HG02642 (cell line): ENCODE results near the gene MELK.
A peak's percentile ranks its signal among the peaks of the same experiment; 100 is the strongest.

ENCODE experiments used
- ATAC-seq: cut with Tn5 transposase; IDR thresholded peaks from one replicate; pipeline ENCODE4 v1.9.1; 2021; ENCODE audit warnings: mild to moderate bottlenecking; ENCODE audit not compliant: unreplicated experiment, poor library complexity

Gene MELK

DNA sequence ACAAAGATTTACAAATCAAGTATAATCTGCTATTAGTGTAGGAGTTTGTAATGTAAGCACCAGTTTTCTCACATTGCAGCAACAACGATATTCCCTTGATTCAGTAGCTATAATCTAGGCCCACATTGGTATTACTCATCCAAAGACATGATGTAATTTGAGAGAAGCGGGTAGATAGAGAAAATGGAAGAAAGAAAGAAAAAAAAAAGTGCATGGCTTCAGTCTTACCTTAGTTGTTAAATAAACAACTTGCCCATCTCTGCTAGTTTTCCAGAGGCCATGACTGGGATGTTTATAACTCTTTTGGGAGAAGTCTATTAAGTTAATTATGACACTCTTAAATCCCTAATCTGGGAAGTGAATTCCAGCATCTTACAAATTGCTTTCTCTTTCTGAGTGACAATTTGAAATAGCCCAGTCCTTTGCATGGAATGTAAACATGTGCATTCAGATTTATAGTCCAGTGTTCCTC is 2.8 kb downstream of the MELK start:
- ATAC-seq = no peak

DNA sequence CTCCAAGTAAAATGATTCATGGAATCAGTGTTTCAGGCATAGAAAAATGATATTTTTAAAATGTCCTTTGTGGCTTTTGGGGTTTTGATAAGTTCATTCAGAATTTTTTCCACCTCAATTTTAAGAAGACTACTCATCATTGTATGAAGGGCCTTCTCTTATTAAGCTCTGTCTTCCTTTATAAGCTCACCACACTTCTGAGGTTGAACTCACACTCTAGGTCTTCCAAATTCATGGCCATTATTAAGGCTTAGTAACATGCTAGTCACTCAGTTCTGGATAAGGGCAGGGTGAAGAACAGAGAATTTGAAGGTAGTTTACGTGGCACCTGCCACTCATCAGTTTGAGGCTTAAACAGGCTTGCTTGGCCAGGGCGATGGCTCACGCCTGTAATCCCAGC is 4.2 kb downstream of the MELK start:
- ATAC-seq = no peak

DNA sequence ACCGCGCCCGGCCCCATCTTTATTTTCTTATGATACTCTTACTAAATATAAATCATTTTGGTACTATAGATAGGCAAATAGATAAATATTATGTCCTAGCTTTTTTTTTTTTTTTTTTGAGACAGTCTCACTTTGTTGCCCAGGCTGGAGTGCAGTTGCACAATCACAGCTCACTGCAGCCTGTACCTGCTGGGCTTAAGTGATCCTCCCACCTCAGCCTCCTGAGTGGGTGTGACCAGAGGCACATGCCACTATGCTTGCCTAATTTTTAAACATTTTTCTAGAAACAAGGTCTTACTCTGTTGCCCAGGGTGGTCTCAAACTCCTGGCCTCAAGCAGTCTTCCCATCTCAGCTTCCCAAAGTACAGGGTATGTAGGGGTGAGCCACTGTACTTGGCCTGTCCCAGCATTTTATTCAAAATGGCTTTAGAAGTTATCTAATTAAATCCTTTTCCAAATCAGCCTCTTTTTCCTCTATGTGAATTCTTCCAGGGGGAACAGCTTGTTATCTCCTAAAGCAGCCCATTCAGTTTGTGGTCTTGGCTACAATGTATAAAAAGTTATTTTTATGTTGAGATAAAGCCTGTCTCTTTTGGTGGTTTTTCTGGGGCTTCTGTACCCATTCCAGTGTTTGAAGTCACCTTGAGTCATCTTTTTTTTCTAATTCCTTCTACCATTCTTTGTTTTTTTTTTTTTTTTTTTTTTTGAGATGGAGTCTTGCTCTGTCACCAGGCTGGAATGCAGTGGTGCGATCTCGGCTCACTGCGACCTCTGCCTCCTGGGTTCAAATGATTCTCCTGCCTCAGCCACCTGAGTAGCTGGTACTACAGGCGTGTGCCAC is 12.1 kb downstream of the MELK start:
- no peak for ATAC-seq

DNA sequence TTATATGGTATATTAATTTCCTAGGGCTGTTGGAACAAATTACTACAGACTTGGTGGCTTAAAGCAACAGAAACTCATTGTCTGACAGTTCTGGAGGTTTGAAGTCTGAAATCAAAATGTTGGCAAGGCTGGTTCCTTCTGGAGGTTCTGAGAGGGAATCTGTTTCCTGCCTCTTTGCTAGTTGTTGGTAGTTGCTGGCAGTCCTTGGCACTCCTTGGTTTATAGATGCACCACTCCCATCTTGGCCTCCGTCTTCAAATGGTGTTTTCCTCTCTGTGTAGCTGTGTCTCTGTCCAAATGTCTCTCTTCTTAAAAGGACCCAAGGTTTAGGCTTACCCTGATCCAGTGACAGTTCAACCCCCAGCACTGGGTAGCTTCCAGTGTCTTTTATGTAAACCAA is 17.5 kb downstream of the MELK start:
- no peak for ATAC-seq

DNA sequence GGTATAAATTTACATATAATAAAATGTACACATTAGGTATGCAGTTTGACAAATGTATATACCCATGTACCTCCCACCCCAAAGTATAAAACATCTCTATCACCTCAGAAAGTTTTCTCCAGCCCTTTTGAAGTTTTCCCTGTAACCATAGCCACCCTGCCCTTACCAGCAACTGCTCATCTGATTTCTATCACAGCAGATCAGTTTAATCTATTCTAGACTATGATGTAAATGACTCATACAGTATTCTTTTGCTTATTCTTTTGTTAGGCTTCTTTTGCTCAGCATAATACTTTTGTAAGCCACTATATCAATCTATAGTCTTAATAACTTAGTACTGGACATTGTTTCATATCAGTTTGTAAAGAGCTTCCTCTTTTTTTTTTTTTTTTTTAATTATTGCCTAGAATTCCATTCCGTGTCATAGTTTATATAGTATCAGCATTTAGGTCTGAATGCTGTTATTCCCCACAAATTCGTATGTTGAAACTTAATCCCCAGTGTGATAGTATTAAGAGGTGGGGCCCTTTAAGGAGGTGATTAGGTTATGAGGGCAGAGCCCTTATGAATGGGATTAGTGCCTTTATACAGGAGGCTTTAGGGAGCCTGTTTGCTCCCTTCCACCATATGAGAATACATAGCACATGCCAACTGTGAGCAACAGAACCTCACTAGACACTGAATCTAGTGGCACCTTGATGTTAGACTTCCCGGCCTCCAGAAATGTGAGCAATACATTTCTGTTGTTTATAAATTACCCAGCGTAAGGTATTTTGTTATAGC is 20.3 kb downstream of the MELK start:
- no peak for ATAC-seq

DNA sequence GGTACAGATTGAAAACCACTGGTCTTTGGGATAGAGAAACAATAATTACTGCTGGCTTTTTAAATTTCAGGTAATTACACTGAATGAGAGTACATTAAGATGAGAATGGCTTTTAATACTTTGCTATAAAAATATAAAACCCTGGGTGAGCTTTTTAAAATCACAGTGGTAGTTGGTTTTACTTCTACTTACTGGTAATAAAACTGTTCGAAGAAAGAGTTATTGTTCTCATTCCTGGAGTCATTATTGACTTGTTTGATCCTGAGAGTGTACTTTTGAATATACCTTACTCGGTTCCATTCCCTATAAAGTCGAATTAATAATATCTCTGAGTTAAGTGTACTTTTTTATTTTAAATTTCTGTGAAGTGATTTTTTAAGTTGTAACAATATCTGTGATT is 21.5 kb downstream of the MELK start:
- ATAC-seq = no peak

DNA sequence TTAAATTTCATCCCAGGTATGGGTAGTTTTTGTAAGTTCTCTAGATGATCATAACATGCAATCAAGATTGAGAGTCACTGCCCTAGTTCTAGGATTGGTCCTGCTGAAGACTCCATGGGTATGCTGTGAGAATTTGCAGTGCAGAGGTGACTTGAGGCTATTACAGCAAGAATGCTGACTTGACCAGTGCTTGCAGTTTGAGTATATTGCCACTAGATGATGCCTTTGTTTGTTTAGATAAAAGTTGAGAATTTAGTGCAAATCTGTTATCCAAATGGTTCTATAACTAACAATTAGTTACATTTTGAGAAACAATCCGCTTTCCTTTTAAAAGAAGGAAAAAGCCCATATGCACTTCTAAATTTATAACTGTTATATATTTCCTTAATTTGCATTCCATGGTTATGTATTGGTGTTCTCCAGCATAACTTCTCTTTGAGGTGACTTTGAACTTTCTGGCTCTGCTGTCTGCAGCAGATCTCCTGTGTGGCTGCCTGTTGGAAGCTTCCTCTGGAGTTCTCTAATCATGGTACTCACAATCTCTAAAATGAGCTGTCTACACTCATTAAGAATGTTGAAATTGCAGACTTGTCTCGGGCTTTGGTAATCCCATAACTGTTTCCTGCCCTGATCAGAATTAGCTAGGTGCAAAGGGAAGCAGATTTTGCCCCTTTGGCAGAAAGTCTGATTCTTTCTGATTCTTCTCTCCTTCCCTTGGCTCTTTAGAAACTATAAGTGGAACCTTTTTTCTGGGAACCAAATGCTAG is 24.9 kb downstream of the MELK start:
- no peak for ATAC-seq

DNA sequence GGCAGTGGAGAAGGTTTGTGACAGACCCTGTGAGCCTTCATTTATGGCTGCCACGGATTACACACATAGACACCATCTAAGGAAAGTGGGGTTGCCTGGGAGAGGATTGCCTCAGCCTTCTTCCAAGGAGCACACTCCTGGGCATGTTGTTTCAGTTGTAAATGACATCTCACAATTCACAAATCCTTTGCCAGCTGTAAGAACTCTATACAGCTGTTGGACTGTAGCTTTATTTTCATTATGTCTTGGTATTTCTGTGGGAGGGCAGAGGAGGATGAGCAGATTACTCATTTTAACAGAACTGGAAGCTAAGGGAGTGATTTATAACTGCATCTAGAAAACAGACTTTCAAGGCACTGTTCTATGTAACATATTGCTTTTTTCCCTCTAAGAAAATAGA is 25.6 kb downstream of the MELK start:
- no peak for ATAC-seq

DNA sequence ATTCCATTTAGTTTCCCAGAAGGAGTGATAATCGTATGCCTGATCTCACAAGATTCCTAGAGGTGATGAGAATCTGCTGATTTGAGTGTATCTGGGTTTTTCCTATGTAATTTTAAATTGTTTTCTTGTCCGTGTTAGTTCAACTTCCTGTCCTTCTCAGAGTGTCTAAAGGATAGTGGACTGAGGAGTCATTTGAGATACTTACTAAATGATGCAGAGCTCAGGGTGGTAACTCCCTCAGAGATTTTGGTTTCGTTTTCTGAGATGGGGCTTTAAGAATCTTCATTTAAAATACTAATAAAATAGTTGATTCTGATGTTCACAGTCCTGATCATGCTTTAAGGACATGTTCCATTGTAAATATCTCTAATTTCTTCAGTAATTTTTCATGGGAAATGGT is 30.3 kb downstream of the MELK start:
- peak; percentile 63 for ATAC-seq

DNA sequence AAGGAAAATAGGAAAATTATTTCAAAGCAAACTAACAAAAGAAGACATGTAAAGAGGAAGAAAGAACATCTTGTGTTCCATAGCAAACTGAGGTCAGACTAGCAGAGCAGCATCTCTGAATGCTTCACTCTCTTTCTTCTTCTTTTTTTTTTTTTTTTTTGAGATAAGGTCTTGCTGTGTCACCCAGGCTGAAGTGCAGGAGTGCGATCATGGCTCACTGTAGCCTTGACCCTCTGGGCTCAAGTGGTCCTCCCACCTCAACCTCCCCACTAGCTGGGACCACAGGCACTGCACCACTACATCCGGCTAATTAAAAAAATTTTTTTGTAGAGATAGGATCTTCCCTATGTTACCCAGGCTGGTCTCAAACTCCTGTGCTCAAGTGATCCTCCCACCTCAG is 36.6 kb downstream of the MELK start:
- ATAC-seq = no peak

DNA sequence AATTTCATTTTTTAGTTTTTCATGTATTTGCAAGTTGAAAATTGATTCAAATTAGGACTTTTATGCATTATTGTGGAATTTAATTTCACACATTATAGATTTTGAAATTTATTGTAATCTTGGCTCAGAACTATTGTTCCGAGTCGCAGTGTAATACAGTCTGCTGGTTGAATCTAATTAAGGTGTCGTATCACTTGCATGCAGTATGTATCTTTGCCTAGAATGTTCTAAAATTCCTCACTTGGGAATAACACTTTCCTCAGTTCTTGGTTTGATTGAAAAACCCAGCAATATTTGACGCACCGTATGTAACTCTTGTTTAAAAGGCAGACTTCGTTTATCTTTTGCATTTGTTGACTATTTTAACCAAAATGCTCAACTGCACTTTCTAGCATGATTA is 49.4 kb downstream of the MELK start:
- no peak for ATAC-seq

DNA sequence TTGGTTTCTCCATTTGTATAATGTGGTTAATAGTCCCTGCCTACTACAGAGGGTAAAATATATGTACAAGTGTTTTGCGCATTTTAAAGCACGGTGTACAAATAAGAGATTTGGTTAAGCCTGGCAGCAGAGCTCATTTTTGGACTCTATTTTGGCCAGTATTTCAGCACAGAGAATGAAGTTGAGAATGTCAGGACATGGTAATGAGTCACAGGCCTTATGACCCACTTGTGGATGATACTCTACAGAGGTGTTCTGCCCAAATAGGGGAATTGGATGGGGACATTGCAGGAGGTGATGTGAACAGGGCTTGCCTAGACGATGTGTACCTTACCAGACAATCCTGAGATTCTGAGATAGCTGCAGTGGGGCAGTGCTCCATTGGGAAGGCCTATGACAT is 50.6 kb downstream of the MELK start:
- no peak for ATAC-seq

DNA sequence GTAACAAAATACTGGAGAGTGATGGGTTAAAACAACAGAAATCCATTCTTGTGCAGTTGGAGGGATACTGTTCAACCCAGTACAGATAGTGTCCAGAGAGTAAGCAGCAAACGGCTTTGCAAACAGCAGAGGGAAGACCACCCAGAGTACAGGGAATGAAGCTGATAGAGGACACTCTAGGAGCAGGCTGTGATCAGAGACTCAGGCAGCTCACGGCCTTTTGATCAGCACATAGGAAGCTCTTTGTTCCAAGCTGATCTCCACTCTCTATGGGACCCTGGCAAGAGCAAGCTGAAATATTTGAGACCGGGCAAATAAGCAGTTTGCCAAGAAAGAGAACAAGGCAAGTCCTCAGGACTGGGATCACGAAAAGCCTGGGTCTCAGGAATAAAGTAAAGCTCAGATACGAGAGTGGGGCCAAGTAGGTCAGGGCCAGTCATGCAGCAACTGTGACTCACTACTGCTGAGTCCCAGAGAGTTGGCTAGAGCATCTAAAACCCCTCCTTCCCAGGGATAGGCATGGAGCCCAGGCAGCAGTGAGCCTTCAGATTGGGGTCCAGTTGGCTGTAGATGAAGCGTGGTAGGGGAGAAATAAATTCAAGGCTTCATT is 52.4 kb downstream of the MELK start:
- no peak for ATAC-seq

DNA sequence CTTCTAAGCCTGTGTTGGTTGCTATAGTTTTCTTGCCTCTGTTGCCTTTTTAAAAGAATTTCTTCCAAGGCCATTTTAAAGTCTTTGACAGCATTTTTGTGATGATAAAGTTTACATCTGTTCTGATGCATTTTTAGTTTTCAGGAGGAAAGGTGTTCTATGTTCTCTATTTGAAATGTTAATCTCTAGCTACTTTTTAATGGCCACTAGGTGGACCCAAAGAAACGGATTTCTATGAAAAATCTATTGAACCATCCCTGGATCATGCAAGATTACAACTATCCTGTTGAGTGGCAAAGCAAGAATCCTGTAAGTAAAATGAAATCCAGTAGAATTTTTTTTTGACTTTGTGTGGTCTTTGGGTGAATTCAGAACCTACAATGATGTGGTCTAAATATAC is 60.2 kb downstream of the MELK start:
- ATAC-seq = no peak

DNA sequence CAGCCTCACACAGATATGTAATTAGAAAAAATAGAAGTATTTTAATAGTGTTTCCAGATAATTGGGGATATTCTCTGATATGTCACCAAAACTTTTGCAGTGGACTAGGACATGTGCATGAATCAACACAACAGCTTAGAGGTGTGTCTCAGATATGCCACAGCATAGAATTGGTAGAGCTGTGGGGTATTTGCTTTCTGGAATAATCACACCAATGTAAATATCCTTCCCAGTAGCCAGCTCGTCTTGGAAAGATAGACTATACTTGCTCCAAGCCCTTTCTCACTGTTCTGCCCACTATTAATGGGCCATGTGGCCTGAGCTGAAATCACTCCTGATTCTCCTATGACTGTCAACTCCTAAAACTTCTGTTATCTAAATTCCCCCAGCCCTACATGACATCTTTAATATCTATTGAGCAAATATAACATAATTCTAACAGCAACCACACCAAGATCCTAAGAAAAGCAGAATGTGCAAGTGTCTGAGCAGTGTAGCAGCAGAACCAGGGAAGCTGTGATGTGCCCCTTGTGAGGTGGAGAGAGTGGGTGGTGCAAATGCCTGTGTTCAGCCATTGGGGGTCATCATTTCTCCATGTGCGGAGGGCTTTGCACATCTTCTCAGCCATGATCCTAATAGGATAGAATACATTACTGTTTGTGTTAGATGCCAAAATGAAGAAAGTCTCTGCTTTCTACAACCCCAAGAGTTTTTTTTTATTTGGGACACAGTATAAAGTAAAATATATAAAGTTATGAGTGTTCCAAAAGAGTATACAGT is 65.0 kb downstream of the MELK start:
- no peak for ATAC-seq

DNA sequence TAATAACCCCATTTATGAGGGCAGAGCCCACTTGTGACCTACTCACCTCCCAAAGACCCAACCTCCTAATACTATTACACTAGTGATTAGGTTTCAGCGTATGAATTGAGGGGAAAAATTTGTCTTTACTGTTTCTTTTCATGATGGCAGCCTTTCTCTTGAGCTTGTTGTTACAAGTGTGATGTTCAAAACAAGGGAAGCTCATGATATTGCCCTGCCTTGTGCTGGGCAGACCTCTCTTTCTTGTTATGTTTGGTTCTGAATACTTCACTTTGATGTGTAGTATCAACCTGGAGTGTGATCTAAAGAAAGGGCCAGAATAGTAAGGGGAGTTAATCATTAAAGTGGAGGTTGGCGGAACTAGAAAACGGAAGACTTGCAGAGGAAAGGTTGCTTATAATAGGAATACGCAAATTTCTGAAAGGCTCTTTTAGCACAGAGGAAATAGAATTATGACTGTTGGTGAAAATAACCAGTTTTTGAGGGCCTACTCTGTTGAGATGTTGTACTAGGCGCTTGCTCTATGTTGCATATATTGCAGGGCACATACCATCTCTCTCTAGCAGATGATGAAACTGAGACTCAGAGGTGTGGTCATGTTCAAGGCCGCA is 68.2 kb downstream of the MELK start:
- peak; percentile 78 for ATAC-seq

DNA sequence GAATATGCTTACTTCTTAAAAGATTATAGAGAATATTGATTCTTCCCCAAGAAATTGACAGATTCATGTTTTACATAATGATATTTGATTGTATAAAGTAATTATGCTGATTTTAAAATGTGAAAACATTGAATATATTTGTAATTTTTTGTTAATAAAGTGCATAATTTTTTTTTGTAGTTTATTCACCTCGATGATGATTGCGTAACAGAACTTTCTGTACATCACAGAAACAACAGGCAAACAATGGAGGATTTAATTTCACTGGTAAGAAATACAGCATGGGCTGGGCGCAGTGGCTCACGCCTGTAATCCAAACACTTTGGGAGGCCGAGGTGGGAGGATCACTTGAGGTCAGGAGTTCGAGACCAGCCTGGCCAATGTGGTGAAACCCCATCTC is 70.1 kb downstream of the MELK start:
- no peak for ATAC-seq

DNA sequence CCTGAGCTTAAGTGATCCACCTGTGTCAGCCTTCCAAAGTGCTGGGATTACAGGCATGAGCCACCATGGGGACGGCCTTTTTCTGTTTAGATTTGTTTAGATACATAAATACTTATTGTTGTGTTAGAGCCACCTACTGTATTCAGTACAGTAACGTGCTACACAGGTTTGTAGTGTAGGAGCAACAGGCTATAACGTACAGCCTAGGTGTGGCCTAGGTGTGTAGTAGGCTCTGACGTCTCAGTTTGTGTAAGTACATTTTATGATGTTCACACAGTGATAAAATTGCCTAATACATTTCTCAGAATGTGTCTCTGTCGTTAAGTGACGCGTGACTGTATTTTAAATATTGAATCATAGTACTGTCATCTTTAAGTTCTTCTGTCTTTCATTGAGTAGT is 84.1 kb downstream of the MELK start:
- no peak for ATAC-seq

DNA sequence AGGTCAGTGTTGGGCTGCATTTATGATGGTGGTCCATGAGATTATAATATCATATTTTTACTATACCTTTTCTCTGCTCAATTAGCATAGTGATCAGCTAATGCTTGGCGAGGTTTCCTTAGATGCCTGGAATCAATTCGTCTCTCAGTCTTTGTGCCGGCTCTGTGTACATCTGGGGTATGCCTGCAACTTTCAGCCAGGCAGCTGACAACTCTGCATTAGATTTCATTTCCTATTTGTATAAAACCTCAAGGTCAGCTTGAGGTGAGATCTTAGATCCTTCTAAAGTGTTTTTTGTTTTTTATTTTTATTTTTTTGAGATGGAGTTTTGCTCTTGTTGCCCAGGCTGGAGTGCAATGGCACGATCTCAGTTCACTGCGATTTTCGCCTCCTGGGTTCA is 86.8 kb downstream of the MELK start:
- ATAC-seq = peak; percentile 65
